NCI-H2171 (cell line): ENCODE results near the gene MAP3K13.
"Not testable (repeated sequence)": the region's sequence is repeated elsewhere in the genome, so short reads cannot be mapped to it uniquely, and the experiment has no call there.

Source experiments
- DNase-seq: peaks from one replicate; lab custom pipeline; 2025; lab: John Stamatoyannopoulos, UW

The MAP3K13 gene

GRCh38 chr3:185397676-185398075 lies 34.7 kb downstream of the MAP3K13 start:
- no peak for DNase-seq

GRCh38 chr3:185399737-185400667 lies 37.1 kb downstream of the MAP3K13 start:
- DNase-seq: no peak

- DNase-seq: peak; percentile 6
Observed at GRCh38 chr3:185400866-185401265, 37.9 kb downstream of the MAP3K13 start.

- peak; percentile 48 for DNase-seq
Observed at GRCh38 chr3:185401319-185401955, 38.5 kb downstream of the MAP3K13 start.

- DNase-seq: peak; percentile 91
Observed at GRCh38 chr3:185402561-185402960, 39.6 kb downstream of the MAP3K13 start.

- no peak for DNase-seq
Observed at GRCh38 chr3:185403002-185403401, 40.1 kb downstream of the MAP3K13 start.

GRCh38 chr3:185405243-185405642 lies 42.3 kb downstream of the MAP3K13 start:
- DNase-seq: no peak

- no peak for DNase-seq
Observed at GRCh38 chr3:185405664-185406063, 42.7 kb downstream of the MAP3K13 start.

GRCh38 chr3:185406121-185406620 lies 43.2 kb downstream of the MAP3K13 start:
- no peak for DNase-seq

- DNase-seq: no peak
Observed at GRCh38 chr3:185409957-185410356, 47.0 kb downstream of the MAP3K13 start.

- DNase-seq: no peak
Observed at GRCh38 chr3:185411133-185411532, 48.2 kb downstream of the MAP3K13 start.

GRCh38 chr3:185416513-185416912 lies 53.6 kb downstream of the MAP3K13 start:
- DNase-seq: no peak

- DNase-seq: not testable (repeated sequence)
Observed at GRCh38 chr3:185418561-185418977, 55.6 kb downstream of the MAP3K13 start.

- DNase-seq: peak; percentile 84
Observed at GRCh38 chr3:185420762-185421161, 57.8 kb downstream of the MAP3K13 start.

- no peak for DNase-seq
Observed at GRCh38 chr3:185421577-185422232, 58.8 kb downstream of the MAP3K13 start.

- DNase-seq: peak; percentile 19
Observed at GRCh38 chr3:185422677-185423076, 59.7 kb downstream of the MAP3K13 start.

GRCh38 chr3:185423178-185423577 lies 60.2 kb downstream of the MAP3K13 start:
- no peak for DNase-seq

- DNase-seq: no peak
Observed at GRCh38 chr3:185424435-185424834, 61.5 kb downstream of the MAP3K13 start.

GRCh38 chr3:185430375-185430774 lies 67.4 kb downstream of the MAP3K13 start:
- DNase-seq: no peak

GRCh38 chr3:185439745-185440466 lies 77.0 kb downstream of the MAP3K13 start:
- peak; percentile 7 for DNase-seq

GRCh38 chr3:185442031-185442430 lies 79.1 kb downstream of the MAP3K13 start:
- DNase-seq: no peak

GRCh38 chr3:185444329-185444728 lies 81.4 kb downstream of the MAP3K13 start:
- DNase-seq: no peak
